Stimulated activated memory B cell treated with anti-CD40 and anti-IgM and Interleukin-4, amounts not matched to agents 10 μg/mL and 1 μg/mL and 100 μg/mL, for 72 hours (primary cell): ENCODE data around the gene OXCT2.
A peak's percentile ranks its signal among the peaks of the same experiment; 100 is the strongest.
"Not testable (repeated sequence)": the region's sequence is repeated elsewhere in the genome, so short reads cannot be mapped to it uniquely, and the experiment has no call there.

Source experiments
- ATAC-seq: fragments of 150-1000 bp; cut with Tn5 transposase; 2 replicates; pipeline ENCODE4 v1.10.0; 2021
- H3K27ac Mint-ChIP-seq: one replicate; pipeline ENCODE4 v1.8.0; 2022; ENCODE audit warnings: mild to moderate bottlenecking, mixed read lengths
- H3K27me3 Mint-ChIP-seq: one replicate; pipeline ENCODE4 v1.8.0; 2022; ENCODE audit warnings: mixed read lengths
- H3K36me3 Mint-ChIP-seq: one replicate; pipeline ENCODE4 v1.8.0; 2022; ENCODE audit warnings: mixed read lengths
- H3K4me1 Mint-ChIP-seq: one replicate; pipeline ENCODE4 v1.8.0; 2022; ENCODE audit warnings: mixed read lengths
- H3K4me3 Mint-ChIP-seq: one replicate; pipeline ENCODE4 v1.8.0; 2022; ENCODE audit warnings: mild to moderate bottlenecking, moderate library complexity, mixed read lengths
- H3K9me3 Mint-ChIP-seq: one replicate; pipeline ENCODE4 v1.8.0; 2022; ENCODE audit warnings: mixed read lengths

OXCT2 gene

GRCh38 chr1:39791838-39792237 lies 20.7 kb upstream of the OXCT2 start:
- Mint-ChIP-seq H3K9me3 (no peaks in the 10 kb centered on the region), H3K27me3 (no peaks in the 10 kb centered on the region), H3K36me3 (peaks cover 18% of the 10 kb centered on the region), H3K4me3 (no peak overlapping the region), H3K27ac (no peak overlapping the region), H3K4me1 (peaks cover 42% of the 10 kb centered on the region)
- no peak for ATAC-seq

- H3K27me3 Mint-ChIP-seq = no peaks in the 10 kb centered on the region
- H3K4me3 Mint-ChIP-seq = peak overlapping the region; percentile 82
- H3K4me1 Mint-ChIP-seq = peaks cover 52% of the 10 kb centered on the region
- no peak for ATAC-seq
- H3K36me3 Mint-ChIP-seq = peaks cover 18% of the 10 kb centered on the region
- no peaks in the 10 kb centered on the region for H3K9me3 Mint-ChIP-seq
- peak overlapping the region; percentile 90 for H3K27ac Mint-ChIP-seq
Observed at GRCh38 chr1:39789571-39790110, 18.5 kb upstream of the OXCT2 start.

GRCh38 chr1:39788758-39789570 lies 17.8 kb upstream of the OXCT2 start, which contains the start of gene BMP8B:
Gene BMP8B, minus strand, starts transcription at chr1:39788865. Its CDS starts 380 bp downstream, at chr1:39788485.
- Mint-ChIP-seq H3K27me3 (no peaks in the 10 kb centered on the region), H3K27ac (peak within 1 kb of the TSS; percentile 90), H3K4me3 (peak within 1 kb of the TSS; percentile 82), H3K4me1 (peaks cover 52% of the 10 kb centered on the region), H3K9me3 (no peaks in the 10 kb centered on the region), H3K36me3 (peaks cover 18% of the 10 kb centered on the region)
- peak; percentile 87 for ATAC-seq

- no peak overlapping the region for H3K27ac Mint-ChIP-seq
- peak; percentile 31 for ATAC-seq
Observed at GRCh38 chr1:39788426-39788757, 17.2 kb upstream of the OXCT2 start.

GRCh38 chr1:39787964-39788363 lies 16.8 kb upstream of the OXCT2 start:
- H3K4me3 Mint-ChIP-seq = peak overlapping the region; percentile 69
- H3K27me3 Mint-ChIP-seq, ATAC-seq, H3K9me3 Mint-ChIP-seq: not testable (repeated sequence)
- H3K4me1 Mint-ChIP-seq = peaks cover 43% of the 10 kb centered on the region
- peaks cover 19% of the 10 kb centered on the region for H3K36me3 Mint-ChIP-seq
- H3K27ac Mint-ChIP-seq = peak overlapping the region; percentile 39

More at GRCh38 chr1:39788426-39788757, 17.2 kb upstream of the OXCT2 start:
- peak overlapping the region; percentile 31 for H3K4me3 Mint-ChIP-seq
- no peaks in the 10 kb centered on the region for H3K9me3 Mint-ChIP-seq
- H3K36me3 Mint-ChIP-seq = peaks cover 19% of the 10 kb centered on the region
- no peaks in the 10 kb centered on the region for H3K27me3 Mint-ChIP-seq
- H3K4me1 Mint-ChIP-seq = peaks cover 47% of the 10 kb centered on the region

GRCh38 chr1:39787468-39787867 lies 16.3 kb upstream of the OXCT2 start:
- H3K4me1 Mint-ChIP-seq = peaks cover 38% of the 10 kb centered on the region
- H3K9me3 Mint-ChIP-seq = no peaks in the 10 kb centered on the region
- peak overlapping the region; percentile 39 for H3K27ac Mint-ChIP-seq
- H3K36me3 Mint-ChIP-seq = peaks cover 16% of the 10 kb centered on the region
- no peak for ATAC-seq
- peak overlapping the region; percentile 69 for H3K4me3 Mint-ChIP-seq
- H3K27me3 Mint-ChIP-seq = no peaks in the 10 kb centered on the region

GRCh38 chr1:39787108-39787375 lies 15.9 kb upstream of the OXCT2 start:
- ATAC-seq, H3K9me3 Mint-ChIP-seq, H3K27me3 Mint-ChIP-seq: not testable (repeated sequence)
- Mint-ChIP-seq H3K27ac (peak overlapping the region; percentile 39), H3K4me1 (peaks cover 34% of the 10 kb centered on the region), H3K4me3 (peak overlapping the region; percentile 69), H3K36me3 (peaks cover 12% of the 10 kb centered on the region)

GRCh38 chr1:39786303-39787107 lies 15.4 kb upstream of the OXCT2 start:
- H3K9me3 Mint-ChIP-seq, H3K27me3 Mint-ChIP-seq: not testable (repeated sequence)
- peaks cover 12% of the 10 kb centered on the region for H3K36me3 Mint-ChIP-seq
- H3K27ac Mint-ChIP-seq = peak overlapping the region; percentile 39
- ATAC-seq = peak; percentile 44
- H3K4me1 Mint-ChIP-seq = peaks cover 32% of the 10 kb centered on the region
- peak overlapping the region; percentile 69 for H3K4me3 Mint-ChIP-seq

GRCh38 chr1:39782685-39783084 lies 11.5 kb upstream of the OXCT2 start:
- H3K27ac Mint-ChIP-seq, ATAC-seq, H3K9me3 Mint-ChIP-seq, H3K27me3 Mint-ChIP-seq, H3K4me3 Mint-ChIP-seq: not testable (repeated sequence)
- Mint-ChIP-seq H3K4me1 (peaks cover 27% of the 10 kb centered on the region), H3K36me3 (peaks cover 12% of the 10 kb centered on the region)

GRCh38 chr1:39782103-39782502 lies 11.0 kb upstream of the OXCT2 start:
- no peak for ATAC-seq
- H3K27ac Mint-ChIP-seq = no peak overlapping the region
- no peak overlapping the region for H3K4me3 Mint-ChIP-seq
- no peaks in the 10 kb centered on the region for H3K27me3 Mint-ChIP-seq
- H3K36me3 Mint-ChIP-seq = peaks cover 12% of the 10 kb centered on the region
- peaks cover 27% of the 10 kb centered on the region for H3K4me1 Mint-ChIP-seq
- no peaks in the 10 kb centered on the region for H3K9me3 Mint-ChIP-seq

- Mint-ChIP-seq H3K9me3 (no peaks in the 10 kb centered on the region), H3K36me3 (peaks cover 12% of the 10 kb centered on the region), H3K4me3 (no peak overlapping the region), H3K27ac (no peak overlapping the region), H3K4me1 (peaks cover 27% of the 10 kb centered on the region), H3K27me3 (no peaks in the 10 kb centered on the region)
- no peak for ATAC-seq
Observed at GRCh38 chr1:39781349-39781715, 10.2 kb upstream of the OXCT2 start.

- no peak overlapping the region for H3K4me3 Mint-ChIP-seq
Observed at GRCh38 chr1:39779821-39780220, 8.7 kb upstream of the OXCT2 start.

GRCh38 chr1:39779137-39779536 lies 8.0 kb upstream of the OXCT2 start:
- Mint-ChIP-seq H3K4me3 (no peak overlapping the region), H3K27ac (peak overlapping the region; percentile 6), H3K9me3 (no peaks in the 10 kb centered on the region), H3K27me3 (no peaks in the 10 kb centered on the region), H3K36me3 (peaks cover 12% of the 10 kb centered on the region), H3K4me1 (peaks cover 34% of the 10 kb centered on the region)
- no peak for ATAC-seq

More at GRCh38 chr1:39779821-39780220, 8.7 kb upstream of the OXCT2 start:
- Mint-ChIP-seq H3K27me3 (no peaks in the 10 kb centered on the region), H3K9me3 (no peaks in the 10 kb centered on the region), H3K36me3 (peaks cover 12% of the 10 kb centered on the region), H3K4me1 (peaks cover 34% of the 10 kb centered on the region), H3K27ac (no peak overlapping the region)
- ATAC-seq = no peak

- H3K27me3 Mint-ChIP-seq, H3K36me3 Mint-ChIP-seq, H3K9me3 Mint-ChIP-seq, H3K27ac Mint-ChIP-seq, ATAC-seq, H3K4me3 Mint-ChIP-seq: not testable (repeated sequence)
- H3K4me1 Mint-ChIP-seq = peaks cover 34% of the 10 kb centered on the region
Observed at GRCh38 chr1:39778463-39779099, 7.4 kb upstream of the OXCT2 start.

GRCh38 chr1:39777896-39778295 lies 6.7 kb upstream of the OXCT2 start:
- H3K4me3 Mint-ChIP-seq, H3K27ac Mint-ChIP-seq, ATAC-seq, H3K36me3 Mint-ChIP-seq, H3K9me3 Mint-ChIP-seq, H3K27me3 Mint-ChIP-seq: not testable (repeated sequence)
- H3K4me1 Mint-ChIP-seq = peaks cover 34% of the 10 kb centered on the region
